Caco-2 (cell line): ENCODE data around the gene PPARA. TPM values are rescaled to one million over a fixed set of nuclear protein-coding genes. Genes with fewer than 3 reads are reported as not detected.

Experiments
- BruUV-seq: library from RNA; stranded (reverse); fragments of 400-500 nt; replicated peaks from 2 replicates; lab custom pipeline; 2021; lab: Mats Ljungman, UMichigan
- CTCF ChIA-PET: fragments of 300-600 bp; sonication (Branson Sonifier 250); formaldehyde crosslinking; loops from one replicate; lab custom pipeline; 2022; ENCODE audit warnings: antibody characterized with exemption; lab: Charles Lee
- POLR2A ChIA-PET: fragments of 300-600 bp; sonication (Branson Sonifier 250); formaldehyde crosslinking; loops from one replicate; lab custom pipeline; 2022; ENCODE audit warnings: antibody characterized with exemption; lab: Charles Lee
- DNase-seq, 2 experiments: peaks; one replicate each; pipeline versions ENCODE4 v3.0.0 to v3.0.0-alpha.2; 2020 to 2022
- H3K27me3 ChIP-seq: replicated peaks from 2 replicates; pipeline ENCODE4 v1.6.0; 2011; ENCODE audit warnings: low read length; ENCODE audit not compliant: control insufficient read depth, insufficient read depth
- H3K36me3 ChIP-seq: 2 replicates; pipeline ENCODE4 v1.5.1; 2011; ENCODE audit warnings: low read length; ENCODE audit not compliant: control insufficient read depth, insufficient read depth
- H3K4me1 ChIP-seq: fragments of 250-450 bp; sonication (Bioruptor Pico); 2 replicates; pipeline ENCODE4 v1.5.1; 2020; ENCODE audit warnings: mild to moderate bottlenecking
- H3K4me3 ChIP-seq: 2 replicates; pipeline ENCODE4 v1.5.1; 2011; ENCODE audit warnings: low read depth, mild to moderate bottlenecking, control low read depth, low read length
- H3K9me3 ChIP-seq: fragments of 250-450 bp; sonication (Bioruptor Pico); 2 replicates; pipeline ENCODE4 v1.5.1; 2020; ENCODE audit warnings: mild to moderate bottlenecking, moderate library complexity
- H3K27ac Mint-ChIP-seq: one replicate; pipeline ENCODE4 v1.8.0; 2022; ENCODE audit warnings: mixed read lengths; ENCODE audit not compliant: unreplicated experiment
- H3K27me3 Mint-ChIP-seq: one replicate; pipeline ENCODE4 v1.8.0; 2022; ENCODE audit warnings: mixed read lengths; ENCODE audit not compliant: insufficient read depth, unreplicated experiment
- H3K36me3 Mint-ChIP-seq: one replicate; pipeline ENCODE4 v1.8.0; 2022; ENCODE audit warnings: mild to moderate bottlenecking, mixed read lengths; ENCODE audit not compliant: insufficient read depth, unreplicated experiment
- H3K4me1 Mint-ChIP-seq: one replicate; pipeline ENCODE4 v1.8.0; 2022; ENCODE audit warnings: low read depth, mixed read lengths; ENCODE audit not compliant: unreplicated experiment
- H3K4me3 Mint-ChIP-seq: one replicate; pipeline ENCODE4 v1.8.0; 2022; ENCODE audit warnings: mild to moderate bottlenecking, moderate library complexity, mixed read lengths; ENCODE audit not compliant: unreplicated experiment
- H3K9me3 Mint-ChIP-seq: one replicate; pipeline ENCODE4 v1.8.0; 2022; ENCODE audit warnings: mixed read lengths; ENCODE audit not compliant: unreplicated experiment
- CTCF ChIP-seq, 2 experiments: fragments of 200-600 bp in 1 of 2; IDR thresholded peaks; 1 replicate in 1 of 2; 2 replicates in 1 of 2; pipeline versions ENCODE4 v1.5.1 to v1.8.0; 2011 to 2022; ENCODE audit warnings: antibody characterized with exemption in 1 of 2, control low read depth in 1 of 2, inconsistent platforms in 1 of 2, low read depth in 1 of 2, low read length in 1 of 2, mild to moderate bottlenecking in 1 of 2, moderate library complexity in 1 of 2; ENCODE audit not compliant: insufficient read depth in 1 of 2, severe bottlenecking in 1 of 2, unreplicated experiment in 1 of 2
- intact Hi-C: fragments of 100-400 bp; cut with micrococcal nuclease; formaldehyde crosslinking; loops from one replicate; pipeline ENCODE4 v1.10.0; 2022; ENCODE audit not compliant: unreplicated experiment
- total RNA-seq: library from RNA; stranded (reverse); gene quantifications from 2 replicates; pipeline ENCODE4 v1.2.3, GENCODE V29; 2022

Gene PPARA
- total RNA-seq, 1 experiment from 2014 or later = 13.4 TPM

GRCh38 chr22:46225631-46226030 is 75.3 kb downstream of the PPARA start:
- BruUV-seq = no TSS peak
- peaks cover 11% of the 10 kb centered on the region for H3K36me3 Mint-ChIP-seq
- POLR2A ChIA-PET = no interaction called here
- intact Hi-C loops = no loop called here
- no peak for TF ChIP-seq CTCF (IDR thresholded peaks at IDR 0.05; ENCODE audit: insufficient read depth in 1 of 2, low read depth in 1 of 2, low read length in 1 of 2, severe bottlenecking in 1 of 2, unreplicated experiment in 1 of 2)
- no peaks in the 10 kb centered on the region for H3K4me1 ChIP-seq
- no peaks in the 10 kb centered on the region for H3K36me3 ChIP-seq
- no peak overlapping the region for H3K4me3 Mint-ChIP-seq
- H3K9me3 ChIP-seq = no peaks in the 10 kb centered on the region
- no peak overlapping the region for H3K27ac Mint-ChIP-seq
- H3K9me3 Mint-ChIP-seq = peaks cover 9% of the 10 kb centered on the region
- CTCF ChIA-PET = no interaction called here
- DNase-seq = no peak
- no peaks in the 10 kb centered on the region for H3K27me3 Mint-ChIP-seq
- no peak overlapping the region for H3K4me3 ChIP-seq
- H3K4me1 Mint-ChIP-seq = no peaks in the 10 kb centered on the region
- H3K27me3 ChIP-seq = no peaks in the 10 kb centered on the region

GRCh38 chr22:46226577-46226976 is 76.3 kb downstream of the PPARA start:
- Mint-ChIP-seq H3K27ac (no peak overlapping the region), H3K27me3 (no peaks in the 10 kb centered on the region), H3K36me3 (peaks cover 6% of the 10 kb centered on the region), H3K4me1 (no peaks in the 10 kb centered on the region), H3K9me3 (peaks cover 9% of the 10 kb centered on the region), H3K4me3 (no peak overlapping the region)
- BruUV-seq = no TSS peak
- no peaks in the 10 kb centered on the region for H3K4me1 ChIP-seq
- intact Hi-C loops = no loop called here
- H3K36me3 ChIP-seq = no peaks in the 10 kb centered on the region
- no peaks in the 10 kb centered on the region for H3K27me3 ChIP-seq
- no peak for TF ChIP-seq CTCF (IDR thresholded peaks at IDR 0.05; ENCODE audit: insufficient read depth in 1 of 2, low read depth in 1 of 2, low read length in 1 of 2, severe bottlenecking in 1 of 2, unreplicated experiment in 1 of 2)
- DNase-seq = no peak
- ChIA-PET POLR2A (no interaction called here), CTCF (no interaction called here)
- H3K4me3 ChIP-seq = no peak overlapping the region
- H3K9me3 ChIP-seq = no peaks in the 10 kb centered on the region

- CTCF ChIA-PET = no interaction called here
- Histone ChIP-seq H3K4me3 (no peak overlapping the region), H3K36me3 (no peaks in the 10 kb centered on the region), H3K9me3 (no peaks in the 10 kb centered on the region), H3K27me3 (no peaks in the 10 kb centered on the region), H3K4me1 (no peaks in the 10 kb centered on the region)
- DNase-seq = no peak
- Mint-ChIP-seq H3K27ac (no peak overlapping the region), H3K4me1 (no peaks in the 10 kb centered on the region), H3K27me3 (no peaks in the 10 kb centered on the region), H3K4me3 (no peak overlapping the region), H3K36me3 (peaks cover 6% of the 10 kb centered on the region), H3K9me3 (peaks cover 9% of the 10 kb centered on the region)
- POLR2A ChIA-PET = no interaction called here
- intact Hi-C loops = no loop called here
- TF ChIP-seq CTCF (IDR thresholded peaks at IDR 0.05; ENCODE audit: insufficient read depth in 1 of 2, low read depth in 1 of 2, low read length in 1 of 2, severe bottlenecking in 1 of 2, unreplicated experiment in 1 of 2) = no peak
- no TSS peak for BruUV-seq
Measured at GRCh38 chr22:46229701-46230100, 79.4 kb downstream of the PPARA start.
